IMR-90 (cell line): ENCODE measurements around the gene GPSM1. TPM values are rescaled to one million over a fixed set of nuclear protein-coding genes. Genes with fewer than 3 reads are reported as not detected.

Source experiments
- ATAC-seq: fragments of 200-7000 bp; cut with Tn5 transposase; 2 replicates; pipeline ENCODE4 v1.9.1; 2020; ENCODE audit warnings: low read depth, mild to moderate bottlenecking, moderate library complexity
- BruUV-seq: library from RNA; stranded (reverse); fragments of 400-500 nt; replicated peaks from 2 replicates; lab custom pipeline; 2021; lab: Mats Ljungman, UMichigan
- CTCF ChIA-PET: fragments of 300-600 bp; formaldehyde crosslinking; extraction: SDS; loops from one replicate; lab custom pipeline; 2021; ENCODE audit warnings: antibody characterized with exemption; lab: Yijun Ruan, JAX
- POLR2A ChIA-PET: fragments of 300-600 bp; sonication (Branson Sonifier 250); formaldehyde crosslinking; loops from one replicate; lab custom pipeline; 2022; ENCODE audit warnings: antibody characterized with exemption; ENCODE audit not compliant: unreplicated experiment; lab: Charles Lee
- DNase-seq: peaks from one replicate; pipeline ENCODE4 v3.0.0; 2013
- H2AFZ ChIP-seq: replicated peaks from 2 replicates; pipeline ENCODE3; 2013; ENCODE audit warnings: low read length, mild to moderate bottlenecking; ENCODE audit not compliant: poor library complexity
- H2AK5ac ChIP-seq: 2 replicates; pipeline ENCODE4 v1.6.1; 2013; ENCODE audit warnings: low read depth, low read length, inconsistent platforms
- H2AK9ac ChIP-seq: replicated peaks from 2 replicates; pipeline ENCODE3; 2013; ENCODE audit warnings: mild to moderate bottlenecking, low read depth, low read length, moderate library complexity; ENCODE audit not compliant: poor library complexity
- H2BK120ac ChIP-seq: 2 replicates; pipeline ENCODE4 v1.6.1; 2013; ENCODE audit warnings: low read depth, low read length, inconsistent platforms
- H2BK15ac ChIP-seq: 3 replicates; pipeline ENCODE4 v1.6.1; 2013; ENCODE audit warnings: low read depth, low read length, inconsistent platforms
- H2BK20ac ChIP-seq: 2 replicates; pipeline ENCODE4 v1.6.1; 2013; ENCODE audit warnings: low read depth, mild to moderate bottlenecking, inconsistent platforms, low read length, moderate library complexity
- H2BK5ac ChIP-seq: 2 replicates; pipeline ENCODE4 v1.6.1; 2013; ENCODE audit warnings: mild to moderate bottlenecking, low read depth, low read length, inconsistent platforms; ENCODE audit not compliant: poor library complexity, severe bottlenecking
- H3K14ac ChIP-seq: replicated peaks from 2 replicates; pipeline ENCODE4 v1.6.1; 2013; ENCODE audit warnings: low read depth, low read length, inconsistent platforms
- H3K18ac ChIP-seq: 2 replicates; pipeline ENCODE4 v1.6.1; 2013; ENCODE audit warnings: low read depth, low read length, control low read depth
- H3K23ac ChIP-seq: 2 replicates; pipeline ENCODE4 v1.6.1; 2013; ENCODE audit warnings: low read depth, low read length, inconsistent platforms
- H3K27ac ChIP-seq: 2 replicates; pipeline ENCODE4 v1.5.1; 2013; ENCODE audit warnings: mild to moderate bottlenecking, control low read depth, low read length; ENCODE audit not compliant: insufficient read depth
- H3K27me3 ChIP-seq: 2 replicates; pipeline ENCODE4 v1.6.1; 2013; ENCODE audit warnings: low read length; ENCODE audit not compliant: control insufficient read depth, insufficient read depth
- H3K36me3 ChIP-seq: 2 replicates; pipeline ENCODE4 v1.6.1; 2013; ENCODE audit warnings: low read length, mixed read lengths; ENCODE audit not compliant: control insufficient read depth, insufficient read depth
- H3K4ac ChIP-seq: 2 replicates; pipeline ENCODE4 v1.6.1; 2013; ENCODE audit warnings: low read depth, low read length, inconsistent platforms
- H3K4me1 ChIP-seq: 2 replicates; pipeline ENCODE4 v1.6.1; 2013; ENCODE audit warnings: low read length, mixed read lengths; ENCODE audit not compliant: control insufficient read depth, insufficient read depth
- H3K4me2 ChIP-seq: 2 replicates; pipeline ENCODE4 v1.6.1; 2013; ENCODE audit warnings: low read depth, mild to moderate bottlenecking, control low read depth, low read length, moderate library complexity
- H3K4me3 ChIP-seq: 2 replicates; pipeline ENCODE4 v1.5.1; 2013; ENCODE audit warnings: low read depth, mild to moderate bottlenecking, control low read depth, low read length, moderate library complexity; ENCODE audit not compliant: insufficient read depth
- H3K56ac ChIP-seq: 2 replicates; pipeline ENCODE4 v1.6.1; 2013; ENCODE audit warnings: low read length, inconsistent platforms; ENCODE audit not compliant: insufficient read depth; ENCODE audit errors: extremely low read depth
- H3K79me1 ChIP-seq, 2 experiments: 2 replicates each; pipeline ENCODE4 v1.6.1; 2013; ENCODE audit warnings: low read length in 2 of 2, inconsistent platforms in 1 of 2, low read depth in 1 of 2
- H3K9ac ChIP-seq: 2 replicates; pipeline ENCODE4 v1.6.1; 2013; ENCODE audit warnings: low read depth, low read length, control low read depth
- H3K9me1 ChIP-seq: 2 replicates; pipeline ENCODE4 v1.6.1; 2013; ENCODE audit warnings: low read length, inconsistent platforms; ENCODE audit not compliant: insufficient read depth
- H3K9me3 ChIP-seq: 2 replicates; pipeline ENCODE4 v1.6.1; 2013; ENCODE audit warnings: low read length; ENCODE audit not compliant: control insufficient read depth, insufficient read depth
- H4K20me1 ChIP-seq: 2 replicates; pipeline ENCODE4 v1.6.1; 2013; ENCODE audit warnings: low read length, inconsistent platforms; ENCODE audit not compliant: insufficient read depth
- H4K5ac ChIP-seq: 2 replicates; pipeline ENCODE4 v1.6.1; 2013; ENCODE audit warnings: mild to moderate bottlenecking, low read depth, low read length, control low read depth
- H4K8ac ChIP-seq, 2 experiments: 2 replicates each; pipeline ENCODE4 v1.6.1; 2013; ENCODE audit warnings: low read depth in 2 of 2, low read length in 2 of 2, control low read depth in 1 of 2, inconsistent platforms in 1 of 2
- H4K91ac ChIP-seq: 2 replicates; pipeline ENCODE4 v1.6.1; 2013; ENCODE audit warnings: low read depth, low read length, inconsistent platforms; ENCODE audit not compliant: insufficient read depth
- BHLHE40 ChIP-seq: fragments of 150-350 bp; IDR thresholded peaks from 2 replicates; pipeline ENCODE4 v1.6.1; 2016; ENCODE audit warnings: mild to moderate bottlenecking, low read depth, low read length
- CEBPB ChIP-seq: IDR thresholded peaks from 2 replicates; pipeline ENCODE4 v1.6.1; 2012; ENCODE audit warnings: low read depth, low read length, improper control_type of control experiment
- CHD1 ChIP-seq: IDR thresholded peaks from 2 replicates; pipeline ENCODE4 v1.6.1; 2012; ENCODE audit warnings: low read depth, low read length, improper control_type of control experiment
- FOS ChIP-seq: fragments of 150-350 bp; IDR thresholded peaks from 2 replicates; pipeline ENCODE4 v1.6.1; 2016; ENCODE audit warnings: low read depth, low read length
- MAFK ChIP-seq: IDR thresholded peaks from 2 replicates; pipeline ENCODE4 v1.6.1; 2012; ENCODE audit warnings: low read depth, low read length, improper control_type of control experiment
- MAZ ChIP-seq: IDR thresholded peaks from 2 replicates; pipeline ENCODE4 v1.6.1; 2012; ENCODE audit warnings: low read depth, mild to moderate bottlenecking, low read length, improper control_type of control experiment, moderate library complexity, borderline replicate concordance
- MXI1 ChIP-seq: IDR thresholded peaks from 2 replicates; pipeline ENCODE4 v1.6.1; 2012; ENCODE audit warnings: low read depth, mild to moderate bottlenecking, low read length, moderate library complexity, borderline replicate concordance
- NFE2L2 ChIP-seq: fragments of 150-350 bp; IDR thresholded peaks from 2 replicates; pipeline ENCODE4 v1.6.1; 2016; ENCODE audit warnings: low read depth, mild to moderate bottlenecking, low read length
- POLR2A ChIP-seq: IDR thresholded peaks from 2 replicates; pipeline ENCODE4 v1.6.1; 2012; ENCODE audit warnings: mild to moderate bottlenecking, low read depth, low read length
- RAD21 ChIP-seq: IDR thresholded peaks from 2 replicates; pipeline ENCODE4 v1.6.1; 2012; ENCODE audit warnings: low read length, improper control_type of control experiment
- RCOR1 ChIP-seq: IDR thresholded peaks from 2 replicates; pipeline ENCODE4 v1.6.1; 2012; ENCODE audit warnings: mild to moderate bottlenecking, low read length, improper control_type of control experiment; ENCODE audit not compliant: insufficient replicate concordance
- RFX5 ChIP-seq: IDR thresholded peaks from 2 replicates; pipeline ENCODE4 v1.8.0; 2012; ENCODE audit warnings: low read depth, mild to moderate bottlenecking, low read length, moderate library complexity
- SMC3 ChIP-seq: fragments of 150-350 bp; IDR thresholded peaks from 2 replicates; pipeline ENCODE4 v1.6.1; 2016; ENCODE audit warnings: low read depth, mild to moderate bottlenecking, antibody characterized with exemption, low read length, moderate library complexity
- WGBS, 2 experiments: methylation state at CpG; one replicate each; pipeline versions ENCODE4 v1.1.5 to v1.1.7; 2013; ENCODE audit warnings: missing lambda C conversion rate in 2 of 2; ENCODE audit not compliant: insufficient read length in 1 of 2; ENCODE audit errors: extremely low coverage in 2 of 2; 5-methylcytosine and 5-hydroxymethylcytosine counted together
- dilution Hi-C: fragments of 300-500 bp; cut with HindIII; formaldehyde crosslinking; loops from one replicate; pipeline ENCODE4 v1.14.3; 2018; ENCODE audit warnings: low sequenced_read_pairs; ENCODE audit not compliant: unreplicated experiment
- in situ Hi-C: fragments of 300-500 bp; cut with MboI; formaldehyde crosslinking; loops from 3 replicates; pipeline ENCODE4 v1.14.3; 2019; ENCODE audit warnings: low sequenced_read_pairs, inconsistent platforms, mixed read lengths
- intact Hi-C: fragments of 100-400 bp; cut with micrococcal nuclease; formaldehyde crosslinking; loops from 2 replicates; pipeline ENCODE4 v1.10.0; 2022
- polyA plus RNA-seq, 3 experiments: library from polyadenylated mRNA; depleted of rRNA; stranded (reverse); fragments of >200 nt; gene quantifications; 2 replicates each; pipeline ENCODE4 v1.2.3, GENCODE V29; 2012; ENCODE audit warnings: low replicate concordance in 1 of 3
- total RNA-seq: library from RNA; depleted of rRNA; stranded (reverse); fragments of >200 nt; gene quantifications from 2 replicates; pipeline ENCODE4 v1.2.3, GENCODE V29; 2012
- TF ChIP-seq, protein P1 (sequence below): fragments of 150-350 bp; IDR thresholded peaks from 2 replicates; pipeline ENCODE4 v1.6.1; 2016; ENCODE audit warnings: low read depth, mild to moderate bottlenecking, low read length, moderate library complexity, borderline replicate concordance
- TF ChIP-seq, protein P2 (sequence below): fragments of 150-350 bp; IDR thresholded peaks from 2 replicates; pipeline ENCODE4 v1.6.1; 2017; ENCODE audit warnings: mild to moderate bottlenecking, antibody characterized with exemption, low read length, low read depth
- TF ChIP-seq, protein P3 (sequence below): conservative IDR thresholded peaks from 2 replicates; pipeline ENCODE4 v1.5.1; 2012; ENCODE audit warnings: mild to moderate bottlenecking, low read depth, low read length, improper control_type of control experiment

GPSM1 gene
- total and polyA plus RNA-seq, 2 of the 4 experiments (the other 2 are of a cell fraction) = 28.7 to 71.2 TPM

DNA sequence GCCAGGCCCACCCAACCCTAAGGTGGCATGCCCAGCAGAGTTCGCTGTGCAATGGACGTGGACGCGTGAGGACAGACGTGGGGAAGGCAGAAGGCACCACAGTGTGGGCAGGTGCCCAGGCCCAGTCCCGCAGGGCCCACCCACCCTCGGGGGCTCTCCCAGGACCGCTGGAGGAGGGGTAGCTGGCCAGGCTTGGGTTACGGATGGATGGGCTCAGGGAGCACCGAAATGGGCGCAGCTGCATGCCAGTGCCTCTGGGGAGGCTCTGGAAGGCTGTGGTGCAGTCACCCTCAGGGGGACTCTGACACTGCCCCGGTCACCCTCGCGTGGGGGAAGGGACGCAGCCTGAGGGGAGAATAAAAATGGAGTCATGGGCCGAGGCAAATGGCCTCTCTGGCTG, 9.6 kb upstream of the GPSM1 start:
- DNase-seq = no peak
- dilution Hi-C loops (no loop called here), intact Hi-C loops (no loop called here), in situ Hi-C loops (no loop called here)
- no peak for ATAC-seq
- no peak for TF ChIP-seq RAD21
- TF ChIP-seq RCOR1 = no peak
- TF ChIP-seq SMC3 = no peak
- no peak for TF ChIP-seq FOS
- TF ChIP-seq, protein P1, sequence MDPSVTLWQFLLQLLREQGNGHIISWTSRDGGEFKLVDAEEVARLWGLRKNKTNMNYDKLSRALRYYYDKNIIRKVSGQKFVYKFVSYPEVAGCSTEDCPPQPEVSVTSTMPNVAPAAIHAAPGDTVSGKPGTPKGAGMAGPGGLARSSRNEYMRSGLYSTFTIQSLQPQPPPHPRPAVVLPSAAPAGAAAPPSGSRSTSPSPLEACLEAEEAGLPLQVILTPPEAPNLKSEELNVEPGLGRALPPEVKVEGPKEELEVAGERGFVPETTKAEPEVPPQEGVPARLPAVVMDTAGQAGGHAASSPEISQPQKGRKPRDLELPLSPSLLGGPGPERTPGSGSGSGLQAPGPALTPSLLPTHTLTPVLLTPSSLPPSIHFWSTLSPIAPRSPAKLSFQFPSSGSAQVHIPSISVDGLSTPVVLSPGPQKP = no peak
- no peak for TF ChIP-seq MAFK
- TF ChIP-seq MAZ = no peak
- no peak for TF ChIP-seq BHLHE40
- TF ChIP-seq POLR2A = no peak
- TF ChIP-seq, protein P2, sequence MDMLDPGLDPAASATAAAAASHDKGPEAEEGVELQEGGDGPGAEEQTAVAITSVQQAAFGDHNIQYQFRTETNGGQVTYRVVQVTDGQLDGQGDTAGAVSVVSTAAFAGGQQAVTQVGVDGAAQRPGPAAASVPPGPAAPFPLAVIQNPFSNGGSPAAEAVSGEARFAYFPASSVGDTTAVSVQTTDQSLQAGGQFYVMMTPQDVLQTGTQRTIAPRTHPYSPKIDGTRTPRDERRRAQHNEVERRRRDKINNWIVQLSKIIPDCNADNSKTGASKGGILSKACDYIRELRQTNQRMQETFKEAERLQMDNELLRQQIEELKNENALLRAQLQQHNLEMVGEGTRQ = no peak
- no peak for TF ChIP-seq MXI1
- no peak for TF ChIP-seq CEBPB
- no peak for TF ChIP-seq CHD1
- TF ChIP-seq, protein P3, sequence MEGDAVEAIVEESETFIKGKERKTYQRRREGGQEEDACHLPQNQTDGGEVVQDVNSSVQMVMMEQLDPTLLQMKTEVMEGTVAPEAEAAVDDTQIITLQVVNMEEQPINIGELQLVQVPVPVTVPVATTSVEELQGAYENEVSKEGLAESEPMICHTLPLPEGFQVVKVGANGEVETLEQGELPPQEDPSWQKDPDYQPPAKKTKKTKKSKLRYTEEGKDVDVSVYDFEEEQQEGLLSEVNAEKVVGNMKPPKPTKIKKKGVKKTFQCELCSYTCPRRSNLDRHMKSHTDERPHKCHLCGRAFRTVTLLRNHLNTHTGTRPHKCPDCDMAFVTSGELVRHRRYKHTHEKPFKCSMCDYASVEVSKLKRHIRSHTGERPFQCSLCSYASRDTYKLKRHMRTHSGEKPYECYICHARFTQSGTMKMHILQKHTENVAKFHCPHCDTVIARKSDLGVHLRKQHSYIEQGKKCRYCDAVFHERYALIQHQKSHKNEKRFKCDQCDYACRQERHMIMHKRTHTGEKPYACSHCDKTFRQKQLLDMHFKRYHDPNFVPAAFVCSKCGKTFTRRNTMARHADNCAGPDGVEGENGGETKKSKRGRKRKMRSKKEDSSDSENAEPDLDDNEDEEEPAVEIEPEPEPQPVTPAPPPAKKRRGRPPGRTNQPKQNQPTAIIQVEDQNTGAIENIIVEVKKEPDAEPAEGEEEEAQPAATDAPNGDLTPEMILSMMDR = no peak
- no peak for TF ChIP-seq RFX5
- no peak for TF ChIP-seq NFE2L2
- H4K20me1 ChIP-seq = no peaks in the 10 kb centered on the region
- H3K4me1 ChIP-seq = peaks cover 3% of the 10 kb centered on the region; the same call in 1 of the 2 replicates
- no peak overlapping the region for H2BK5ac ChIP-seq
- no peak overlapping the region for H4K91ac ChIP-seq
- no peaks in the 10 kb centered on the region for H3K27me3 ChIP-seq
- no peak overlapping the region for H3K4me2 ChIP-seq
- peaks cover 17% of the 10 kb centered on the region for H3K9me3 ChIP-seq
- no peaks in the 10 kb centered on the region for H3K79me1 ChIP-seq
- peak overlapping the region; percentile 32 for H2AFZ ChIP-seq
- no peak overlapping the region for H4K8ac ChIP-seq
- ChIA-PET CTCF (no interaction called here), POLR2A (no interaction called here)
- H3K9ac ChIP-seq = no peak overlapping the region
- H3K14ac ChIP-seq = no peak overlapping the region
- no peak overlapping the region for H3K56ac ChIP-seq
- 69% methylated on average over 6 of the region's 16 CpGs; no CpG with 5 or more reads in 1 of the 2 experiments for WGBS, 2 experiments
- no peak overlapping the region for H4K5ac ChIP-seq
- no peak overlapping the region; the same call in 1 of the 2 replicates for H3K4ac ChIP-seq
- H3K36me3 ChIP-seq = no peaks in the 10 kb centered on the region
- H3K4me3 ChIP-seq = no peak overlapping the region
- H2BK120ac ChIP-seq = no peak overlapping the region
- H2BK15ac ChIP-seq = no peak overlapping the region
- H3K27ac ChIP-seq = no peak overlapping the region
- H3K9me1 ChIP-seq = no peaks in the 10 kb centered on the region
- H3K23ac ChIP-seq = no peak overlapping the region
- no peak overlapping the region for H2AK9ac ChIP-seq
- H2BK20ac ChIP-seq = no peak overlapping the region
- no TSS peak for BruUV-seq
- no peak overlapping the region for H3K18ac ChIP-seq
- peak overlapping the region; percentile 39; the same call in 1 of the 2 replicates for H2AK5ac ChIP-seq
